Measurements from ENCODE around the gene GNAO1. TPM values are rescaled to one million over a fixed set of nuclear protein-coding genes. Genes with fewer than 3 reads are reported as not detected.

Gene GNAO1
- total RNA-seq, 1 donor: not detected

- Histone ChIP-seq H3K27me3 (ENCODE audit: insufficient read depth, low read length) (peaks cover 24% of the 10 kb centered on the region), H2AFZ (ENCODE audit: low read length) (no peak overlapping the region), H3K79me2 (ENCODE audit: insufficient read depth, low read length) (no peaks in the 10 kb centered on the region), H3K4me3 (ENCODE audit: insufficient read depth, low read length) (no peak overlapping the region), H3K27ac (ENCODE audit: low read depth, low read length) (no peak overlapping the region), H3K9me3 (ENCODE audit: low read depth, low read length) (no peaks in the 10 kb centered on the region), H4K20me1 (ENCODE audit: insufficient read depth, low read length) (no peaks in the 10 kb centered on the region), H3K4me1 (ENCODE audit: insufficient read depth, low read length) (no peaks in the 10 kb centered on the region), H3K36me3 (ENCODE audit: insufficient read depth, low read length) (no peaks in the 10 kb centered on the region), H3K4me2 (ENCODE audit: insufficient read depth, low read length) (no peak overlapping the region)
- no peak for TF ChIP-seq CTCF (IDR thresholded peaks at IDR 0.05; ENCODE audit: extremely low read depth, low read depth, low read length)
- DNase-seq (ENCODE audit: insufficient read length, low spot score, missing footprints): no peak
These were observed 6.9 kb downstream of the GNAO1 start for GRCh38 chr16:56198006-56198754.

- H3K36me3 ChIP-seq (ENCODE audit: insufficient read depth, low read length): no peaks in the 10 kb centered on the region
- no peaks in the 10 kb centered on the region for H3K9me3 ChIP-seq (ENCODE audit: low read depth, low read length)
- H3K4me1 ChIP-seq (ENCODE audit: insufficient read depth, low read length): no peaks in the 10 kb centered on the region
- DNase-seq (ENCODE audit: insufficient read length, low spot score, missing footprints): no peak
- no peak overlapping the region for H3K4me2 ChIP-seq (ENCODE audit: insufficient read depth, low read length)
- H2AFZ ChIP-seq (ENCODE audit: low read length): no peak overlapping the region
- H3K79me2 ChIP-seq (ENCODE audit: insufficient read depth, low read length): no peaks in the 10 kb centered on the region
- no peak overlapping the region for H3K27ac ChIP-seq (ENCODE audit: low read depth, low read length)
- H3K27me3 ChIP-seq (ENCODE audit: insufficient read depth, low read length): peaks cover 18% of the 10 kb centered on the region
- TF ChIP-seq CTCF (IDR thresholded peaks at IDR 0.05; ENCODE audit: extremely low read depth, low read depth, low read length): no peak
- H4K20me1 ChIP-seq (ENCODE audit: insufficient read depth, low read length): no peaks in the 10 kb centered on the region
- H3K4me3 ChIP-seq (ENCODE audit: insufficient read depth, low read length): no peak overlapping the region
These were observed 7.4 kb downstream of the GNAO1 start for GRCh38 chr16:56198755-56199114.

GRCh38 chr16:56199164-56199563 lies 7.9 kb downstream of the GNAO1 start:
- Histone ChIP-seq H3K36me3 (ENCODE audit: insufficient read depth, low read length) (no peaks in the 10 kb centered on the region), H3K4me1 (ENCODE audit: insufficient read depth, low read length) (no peaks in the 10 kb centered on the region), H3K27me3 (ENCODE audit: insufficient read depth, low read length) (peaks cover 14% of the 10 kb centered on the region), H3K27ac (ENCODE audit: low read depth, low read length) (no peak overlapping the region), H4K20me1 (ENCODE audit: insufficient read depth, low read length) (no peaks in the 10 kb centered on the region), H3K79me2 (ENCODE audit: insufficient read depth, low read length) (no peaks in the 10 kb centered on the region), H3K4me3 (ENCODE audit: insufficient read depth, low read length) (no peak overlapping the region), H3K9me3 (ENCODE audit: low read depth, low read length) (no peaks in the 10 kb centered on the region), H3K4me2 (ENCODE audit: insufficient read depth, low read length) (no peak overlapping the region), H2AFZ (ENCODE audit: low read length) (no peak overlapping the region)
- DNase-seq (ENCODE audit: insufficient read length, low spot score, missing footprints): no peak
- TF ChIP-seq CTCF (IDR thresholded peaks at IDR 0.05; ENCODE audit: extremely low read depth, low read depth, low read length): no peak

GRCh38 chr16:56201030-56201429 lies 9.7 kb downstream of the GNAO1 start:
- Histone ChIP-seq H3K4me3 (ENCODE audit: insufficient read depth, low read length) (no peak overlapping the region), H3K27ac (ENCODE audit: low read depth, low read length) (no peak overlapping the region), H3K36me3 (ENCODE audit: insufficient read depth, low read length) (no peaks in the 10 kb centered on the region), H3K4me2 (ENCODE audit: insufficient read depth, low read length) (no peak overlapping the region), H3K9me3 (ENCODE audit: low read depth, low read length) (no peaks in the 10 kb centered on the region), H3K27me3 (ENCODE audit: insufficient read depth, low read length) (no peaks in the 10 kb centered on the region), H4K20me1 (ENCODE audit: insufficient read depth, low read length) (no peaks in the 10 kb centered on the region), H3K79me2 (ENCODE audit: insufficient read depth, low read length) (no peaks in the 10 kb centered on the region), H3K4me1 (ENCODE audit: insufficient read depth, low read length) (no peaks in the 10 kb centered on the region), H2AFZ (ENCODE audit: low read length) (no peak overlapping the region)
- no peak for TF ChIP-seq CTCF (IDR thresholded peaks at IDR 0.05; ENCODE audit: extremely low read depth, low read depth, low read length)
- DNase-seq (ENCODE audit: insufficient read length, low spot score, missing footprints): no peak

Measured in osteoblast (primary cell).